GM12801 (cell line): Measurements from ENCODE around the gene LRRC46.

Experiments
- TF ChIP-seq, protein P1 (sequence below): IDR thresholded peaks from one replicate; pipeline ENCODE4 v1.5.1; 2011; ENCODE audit warnings: control low read depth; ENCODE audit not compliant: insufficient read length; ENCODE audit errors: extremely low read depth

The LRRC46 gene

DNA sequence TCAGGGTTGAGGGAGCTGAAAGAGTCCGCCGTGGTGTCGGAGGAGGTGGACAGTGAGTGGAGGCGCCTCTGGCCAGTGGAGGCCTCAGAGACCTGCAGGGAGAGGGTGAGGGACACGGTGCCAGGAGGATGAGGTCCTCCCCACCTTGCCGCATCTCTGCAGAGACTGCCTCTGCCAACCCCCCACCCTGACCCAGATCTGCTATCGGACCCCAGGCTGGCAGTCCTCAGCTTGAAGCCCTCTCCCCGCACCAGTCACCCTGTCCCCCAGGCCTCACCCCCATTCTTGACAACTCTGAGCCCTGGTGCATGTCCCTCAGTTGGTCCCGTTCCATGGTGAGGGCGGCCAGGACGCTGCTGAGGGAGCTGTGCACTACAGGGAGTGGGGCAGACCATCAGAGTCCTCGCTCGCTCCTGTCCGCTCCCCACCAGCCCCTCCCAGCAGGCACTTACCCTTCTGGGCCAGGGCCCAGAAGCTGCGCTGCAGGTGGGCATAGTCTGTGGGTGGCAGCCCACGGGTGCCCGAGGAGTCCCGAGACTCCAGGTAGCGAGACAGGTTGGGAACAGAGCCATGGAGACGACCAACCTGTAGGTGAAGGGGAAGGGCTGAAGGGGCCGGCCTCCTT is 15.2 kb upstream of the LRRC46 start:
- TF ChIP-seq, protein P1, sequence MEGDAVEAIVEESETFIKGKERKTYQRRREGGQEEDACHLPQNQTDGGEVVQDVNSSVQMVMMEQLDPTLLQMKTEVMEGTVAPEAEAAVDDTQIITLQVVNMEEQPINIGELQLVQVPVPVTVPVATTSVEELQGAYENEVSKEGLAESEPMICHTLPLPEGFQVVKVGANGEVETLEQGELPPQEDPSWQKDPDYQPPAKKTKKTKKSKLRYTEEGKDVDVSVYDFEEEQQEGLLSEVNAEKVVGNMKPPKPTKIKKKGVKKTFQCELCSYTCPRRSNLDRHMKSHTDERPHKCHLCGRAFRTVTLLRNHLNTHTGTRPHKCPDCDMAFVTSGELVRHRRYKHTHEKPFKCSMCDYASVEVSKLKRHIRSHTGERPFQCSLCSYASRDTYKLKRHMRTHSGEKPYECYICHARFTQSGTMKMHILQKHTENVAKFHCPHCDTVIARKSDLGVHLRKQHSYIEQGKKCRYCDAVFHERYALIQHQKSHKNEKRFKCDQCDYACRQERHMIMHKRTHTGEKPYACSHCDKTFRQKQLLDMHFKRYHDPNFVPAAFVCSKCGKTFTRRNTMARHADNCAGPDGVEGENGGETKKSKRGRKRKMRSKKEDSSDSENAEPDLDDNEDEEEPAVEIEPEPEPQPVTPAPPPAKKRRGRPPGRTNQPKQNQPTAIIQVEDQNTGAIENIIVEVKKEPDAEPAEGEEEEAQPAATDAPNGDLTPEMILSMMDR, result no peak

DNA sequence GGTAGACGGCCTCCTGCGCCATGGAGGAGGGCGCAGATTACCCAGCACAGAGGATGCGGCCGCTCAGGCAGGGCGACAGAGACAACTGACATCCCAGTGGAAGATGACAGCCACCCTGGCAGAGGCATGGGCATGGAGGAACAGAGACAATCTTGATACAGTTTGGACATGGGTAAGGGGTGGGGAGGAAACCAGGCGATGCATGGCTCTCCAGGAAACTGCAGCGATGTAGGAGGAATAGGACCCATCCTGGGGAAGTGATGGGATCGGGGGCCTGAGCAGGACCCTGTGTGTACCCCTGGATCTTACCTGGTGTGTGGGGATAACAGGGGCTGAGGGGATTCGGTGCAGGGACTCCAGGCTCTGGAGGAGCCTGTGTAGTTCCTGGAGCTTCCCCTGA is 14.5 kb upstream of the LRRC46 start:
- TF ChIP-seq, protein P1, result no peak

DNA sequence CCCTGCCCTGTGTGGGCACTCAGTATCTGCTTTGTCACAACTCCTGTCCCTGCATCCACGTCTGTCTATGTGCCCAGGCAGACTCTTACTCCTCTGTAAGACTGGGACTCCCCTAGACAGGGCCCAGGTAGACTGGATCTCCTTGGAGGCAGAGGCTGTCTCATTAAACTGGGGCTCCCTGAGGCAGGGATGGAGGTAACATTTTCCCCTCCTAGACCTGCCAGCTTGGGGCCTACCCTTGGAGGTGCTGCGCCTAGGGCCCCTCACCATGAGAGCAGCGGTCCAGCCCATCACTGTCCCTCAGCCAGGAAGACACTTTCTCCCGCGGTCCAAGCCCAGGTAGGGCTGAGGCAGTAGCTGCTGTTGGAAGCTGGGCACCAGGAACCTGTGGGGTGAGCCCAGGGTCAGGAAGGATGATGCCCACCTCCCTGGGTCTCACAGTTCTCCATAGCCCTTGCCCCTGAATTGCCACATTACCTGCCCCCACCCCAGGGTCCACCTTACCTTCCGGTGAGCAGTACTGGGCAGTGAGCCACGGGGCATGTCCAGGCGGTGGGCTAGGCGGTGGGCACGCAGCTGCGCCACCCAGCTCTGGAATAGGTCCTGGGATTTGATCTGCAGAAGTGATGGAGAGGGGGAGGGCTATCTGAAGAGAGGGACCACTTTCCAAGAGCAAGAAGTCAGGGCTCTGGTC is 13.3 kb upstream of the LRRC46 start:
- TF ChIP-seq, protein P1, result no peak

DNA sequence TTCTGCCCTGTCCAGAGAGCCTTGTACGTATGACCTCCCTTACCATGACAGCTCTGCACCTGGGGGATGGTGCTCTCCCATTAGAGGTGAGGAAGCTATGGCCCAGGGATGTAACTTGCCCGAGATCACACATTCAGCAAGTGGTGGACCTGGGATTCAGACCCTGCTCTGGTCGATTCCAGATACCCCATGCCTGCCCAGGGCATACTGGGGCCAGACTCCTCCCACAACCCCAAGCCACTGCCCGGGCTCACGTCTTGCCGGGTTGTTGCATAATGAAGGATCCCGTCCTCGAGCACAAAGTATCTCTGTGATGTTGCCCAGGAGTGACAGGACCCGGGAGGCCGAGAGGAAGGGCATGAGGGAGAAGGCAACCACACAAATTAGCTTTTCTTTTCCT is 12.0 kb upstream of the LRRC46 start:
- TF ChIP-seq, protein P1, result no peak

DNA sequence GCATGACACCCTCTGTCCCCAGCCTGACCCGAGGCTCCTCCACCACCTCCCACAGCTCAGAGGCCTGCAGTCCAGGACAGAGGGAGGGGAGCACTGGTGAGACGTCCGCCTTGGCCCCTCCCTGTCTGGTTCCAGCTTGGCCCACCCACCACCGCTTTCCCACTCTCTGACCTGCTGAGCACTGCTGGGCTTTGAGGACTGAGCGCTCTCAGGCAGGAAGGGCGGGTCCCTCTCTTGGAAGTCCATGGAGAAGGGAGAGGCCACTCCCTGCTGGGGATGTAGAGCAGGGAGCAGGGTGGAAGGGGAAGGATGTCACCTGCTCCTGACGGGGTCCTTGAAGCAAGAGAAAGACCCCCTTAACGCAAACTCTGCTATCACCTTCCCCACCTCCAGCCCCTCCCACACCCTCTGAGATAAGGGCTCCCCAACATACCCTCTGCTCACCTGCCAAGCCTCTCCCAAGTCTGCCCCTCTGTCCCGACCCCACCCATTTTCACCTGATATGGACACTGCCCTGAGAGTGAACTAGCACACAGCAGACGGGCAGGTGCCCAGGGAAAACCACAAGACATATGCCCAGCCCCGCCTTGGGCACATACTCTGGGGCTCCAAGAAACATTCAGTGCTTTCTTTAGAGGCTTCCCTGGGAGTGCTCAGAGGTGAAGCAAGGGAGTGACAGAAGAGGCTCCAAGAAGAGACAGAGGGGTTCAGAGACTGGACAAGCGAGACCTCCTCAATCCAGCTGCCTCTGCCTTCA is 11.3 kb upstream of the LRRC46 start:
- TF ChIP-seq, protein P1, result no peak

DNA sequence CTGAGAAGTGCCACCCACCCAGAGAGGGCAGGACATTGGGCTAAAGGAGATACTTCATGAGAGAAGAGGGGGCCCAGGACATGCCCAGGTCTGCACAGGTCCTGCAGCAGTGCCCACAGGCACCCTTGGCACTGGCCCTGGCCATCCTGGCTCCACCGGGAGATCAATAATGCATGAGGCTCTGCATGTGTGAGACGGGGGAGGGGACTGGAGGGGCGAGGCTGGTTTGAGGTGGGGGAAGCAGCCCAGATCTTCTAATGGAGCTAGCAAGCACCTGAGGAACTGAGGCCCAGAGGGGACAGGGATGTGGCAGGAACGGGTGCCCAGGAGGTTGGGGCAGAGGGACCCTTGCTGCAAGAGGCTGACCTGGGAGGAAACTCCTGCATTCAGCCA is 10.4 kb upstream of the LRRC46 start:
- TF ChIP-seq, protein P1, result no peak
